OCI-LY3 (cell line): ENCODE results near the gene ERI3.

ENCODE experiments used
- EZH2phosphoT487 ChIP-seq: fragments of 200-600 bp; shearing (Covaris generic); IDR thresholded peaks from 2 replicates; pipeline ENCODE4 v1.6.1; 2018; ENCODE audit warnings: antibody characterized with exemption, mixed run types, low read depth
- TF ChIP-seq, protein P1 (sequence below): fragments of 200-600, 300-600 bp; sonication (generic); IDR thresholded peaks from 2 replicates; pipeline ENCODE4 v1.5.1; 2014; ENCODE audit warnings: antibody characterized with exemption, low read length, low read depth

DNA sequence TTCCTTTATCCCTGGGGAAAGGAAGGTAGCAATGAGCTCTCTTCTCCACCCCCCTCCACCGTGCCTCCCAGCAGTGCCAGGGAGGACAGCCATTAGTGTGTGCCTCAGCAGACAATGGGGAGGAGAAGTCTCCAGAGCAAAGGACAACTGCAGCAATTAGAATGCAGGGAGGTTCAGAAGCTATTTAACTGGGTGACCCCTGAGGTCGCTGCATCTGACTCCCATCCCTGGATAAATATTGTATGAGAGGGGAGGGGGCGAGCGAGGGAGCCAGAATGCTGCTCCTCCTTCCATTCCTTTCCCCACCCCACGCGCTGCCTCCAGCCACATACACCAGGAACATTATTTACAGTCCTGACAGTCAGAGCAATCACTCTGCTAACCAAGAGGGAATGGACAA lies 59.0 kb downstream of the ERI3 start:
- TF ChIP-seq, protein P1, sequence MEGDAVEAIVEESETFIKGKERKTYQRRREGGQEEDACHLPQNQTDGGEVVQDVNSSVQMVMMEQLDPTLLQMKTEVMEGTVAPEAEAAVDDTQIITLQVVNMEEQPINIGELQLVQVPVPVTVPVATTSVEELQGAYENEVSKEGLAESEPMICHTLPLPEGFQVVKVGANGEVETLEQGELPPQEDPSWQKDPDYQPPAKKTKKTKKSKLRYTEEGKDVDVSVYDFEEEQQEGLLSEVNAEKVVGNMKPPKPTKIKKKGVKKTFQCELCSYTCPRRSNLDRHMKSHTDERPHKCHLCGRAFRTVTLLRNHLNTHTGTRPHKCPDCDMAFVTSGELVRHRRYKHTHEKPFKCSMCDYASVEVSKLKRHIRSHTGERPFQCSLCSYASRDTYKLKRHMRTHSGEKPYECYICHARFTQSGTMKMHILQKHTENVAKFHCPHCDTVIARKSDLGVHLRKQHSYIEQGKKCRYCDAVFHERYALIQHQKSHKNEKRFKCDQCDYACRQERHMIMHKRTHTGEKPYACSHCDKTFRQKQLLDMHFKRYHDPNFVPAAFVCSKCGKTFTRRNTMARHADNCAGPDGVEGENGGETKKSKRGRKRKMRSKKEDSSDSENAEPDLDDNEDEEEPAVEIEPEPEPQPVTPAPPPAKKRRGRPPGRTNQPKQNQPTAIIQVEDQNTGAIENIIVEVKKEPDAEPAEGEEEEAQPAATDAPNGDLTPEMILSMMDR = no peak
- no peak for TF ChIP-seq EZH2phosphoT487
